ENCODE data around the gene C11orf98. TPM values are rescaled to one million over a fixed set of nuclear protein-coding genes. Genes with fewer than 3 reads are reported as not detected.

C11orf98 gene
- total and polyA plus RNA-seq, 2 of the 13 experiments (the other 11 are each of a cell fraction or from before 2014, with no cell fraction given) = 30.4 to 91.8 TPM

- TF ChIP-seq CREM (IDR thresholded peaks at IDR 0.05) = no peak
- TF ChIP-seq CREM (CRISPR knock-in tag; IDR thresholded peaks at IDR 0.05) = no peak
- no peak for TF ChIP-seq ZNF281 (CRISPR knock-in tag; IDR thresholded peaks at IDR 0.05; ENCODE audit: borderline replicate concordance)
- no peak for TF ChIP-seq ATF1 (CRISPR knock-in tag; IDR thresholded peaks at IDR 0.05)
- no peak for TF ChIP-seq ZNF230 (CRISPR knock-in tag; IDR thresholded peaks at IDR 0.05)
- no peak; the same call in 1 of the 2 replicates for TF ChIP-seq NKX3-1 (CRISPR knock-in tag; IDR thresholded peaks at IDR 0.05)
- no peak for TF ChIP-seq ZNF30 (CRISPR knock-in tag; IDR thresholded peaks at IDR 0.05)
- no peak for TF ChIP-seq ZNF235 (CRISPR knock-in tag; IDR thresholded peaks at IDR 0.05; ENCODE audit: borderline replicate concordance)
- TF ChIP-seq NR2F6 (IDR thresholded peaks at IDR 0.05) = no peak
- TF ChIP-seq NR2F6 (CRISPR knock-in tag; IDR thresholded peaks at IDR 0.05) = no peak
- TF ChIP-seq ZNF761 (CRISPR knock-in tag; conservative IDR thresholded peaks at IDR 0.05) = no peak; the same call in 1 of the 2 replicates
These were observed 6.8 kb upstream of the C11orf98 start, which contains the start of the genes LBHD1 and UQCC3 (continued) for GRCh38 chr11:62671608-62672389.

GRCh38 chr11:62671236-62671607 is 6.2 kb upstream of the C11orf98 start:
- peak; percentile 62 for FAIRE-seq
- intact Hi-C loops (cut with micrococcal nuclease; ENCODE audit: unreplicated experiment) = no loop called here
- peak overlapping the region; percentile 76 to 98 (median 91) for H3K4me3 ChIP-seq (replicated peaks in 1 of 3; ENCODE audit: insufficient read depth in 1 of 3, low read depth in 2 of 3, low read length in 3 of 3)
- no peaks in the 10 kb centered on the region; a peak in 1 of 5 replicates for H3K27me3 ChIP-seq (ENCODE audit: control insufficient read depth in 1 of 2, insufficient read depth in 2 of 2, low read length in 2 of 2)
- H3K79me2 ChIP-seq (ENCODE audit: insufficient read depth, low read length) = peaks cover 37% of the 10 kb centered on the region
- peak overlapping the region; percentile 90 for H3K27ac ChIP-seq (ENCODE audit: extremely low read length, insufficient read depth, low read length)
- H2AFZ ChIP-seq (ENCODE audit: low read length) = peak overlapping the region; percentile 80
- CTCF ChIA-PET (ENCODE audit: low intra/inter-chr PET ratio, low total read pairs) = no interaction called here
- peak overlapping the region; percentile 96 for H3K9ac ChIP-seq (ENCODE audit: insufficient read depth, low read depth, low read length)
- no peaks in the 10 kb centered on the region; the same call in none of the 2 replicates for H4K20me1 ChIP-seq (ENCODE audit: insufficient read depth, low read length)
- POLR2A ChIA-PET = interaction anchor here (0.9 to 6.6 kb wide), 30 partner anchors 8 to 247 kb away, joined by 3 to 53 read pairs (median 6); partner anchors contain the start of genes AHNAK, B3GAT3, EEF1G and GANAB
- DNase-seq (ENCODE audit: low spot score) = no peak
- TSS peak; percentile 61 for BruUV-seq (replicated peaks)
- in situ Hi-C loops (cut with HindIII; ENCODE audit: extremely low pct_ligation_motif_present, low pct_unique_long_range_greater_than_20kb) = no loop called here
- peak; percentile 22 for ATAC-seq
- H3K4me2 ChIP-seq (ENCODE audit: low read depth, low read length) = peak overlapping the region; percentile 76
- peaks cover 65% of the 10 kb centered on the region for H3K4me1 ChIP-seq (ENCODE audit: insufficient read depth, low read length)
- peaks cover 0 to 15% of the 10 kb centered on the region in 2 experiments; a peak in 2 of 5 replicates for H3K36me3 ChIP-seq (replicated peaks in 1 of 2; ENCODE audit: control insufficient read depth in 1 of 2, insufficient read depth in 2 of 2, low read length in 2 of 2)
- 4% methylated on average over 15 of the region's 17 CpGs for WGBS (ENCODE audit: low lambda C conversion rate)
- H3K9me3 ChIP-seq (ENCODE audit: low read length) = no peaks in the 10 kb centered on the region
- TF ChIP-seq ATF7-NPFF (CRISPR knock-in tag; IDR thresholded peaks at IDR 0.05; ENCODE audit: low read depth) = peak; percentile 65; the same call in 1 of the 2 replicates
- TF ChIP-seq ARNTL (CRISPR knock-in tag; IDR thresholded peaks at IDR 0.05) = no peak; the same call in 1 of the 2 replicates
- TF ChIP-seq SP1 (IDR thresholded peaks at IDR 0.05) = no peak
- 0 out of 2 replicates have a peak, but pooled peaks have one; percentile 3 for TF ChIP-seq SP1 (CRISPR knock-in tag; IDR thresholded peaks at IDR 0.05)
- no peak for TF ChIP-seq MTA3 (CRISPR knock-in tag; IDR thresholded peaks at IDR 0.05)
- TF ChIP-seq TP53 (CRISPR knock-in tag; conservative IDR thresholded peaks at IDR 0.05) = no peak
- TF ChIP-seq ZNF766 (CRISPR knock-in tag; IDR thresholded peaks at IDR 0.05; ENCODE audit: borderline replicate concordance) = no peak
- TF ChIP-seq ZNF253 (CRISPR knock-in tag; IDR thresholded peaks at IDR 0.05; ENCODE audit: borderline replicate concordance) = no peak
- 0 out of 2 replicates have a peak, but pooled peaks have one; percentile 18 for TF ChIP-seq ZNF12 (CRISPR knock-in tag; IDR thresholded peaks at IDR 0.05)
- 0 out of 2 replicates have a peak, but pooled peaks have one; percentile 37 for TF ChIP-seq ZBTB7A (CRISPR knock-in tag; IDR thresholded peaks at IDR 0.05)
- no peak for TF ChIP-seq ZSCAN12 (CRISPR knock-in tag; IDR thresholded peaks at IDR 0.05)
- 0 out of 2 replicates have a peak, but pooled peaks have one; percentile 2 for TF ChIP-seq ZNF556 (CRISPR knock-in tag; IDR thresholded peaks at IDR 0.05; ENCODE audit: borderline replicate concordance)
- no peak for TF ChIP-seq TEAD3 (CRISPR knock-in tag; optimal IDR thresholded peaks at IDR 0.05; ENCODE audit: borderline replicate concordance)
- TF ChIP-seq FOXK1 (CRISPR knock-in tag; IDR thresholded peaks at IDR 0.05; ENCODE audit: borderline replicate concordance, low read depth) = no peak

All from HepG2 (cell line).